Omental fat pad (tissue), 4 donors: Measurements from ENCODE around the gene IL9. TPM values are rescaled to one million over a fixed set of nuclear protein-coding genes. Genes with fewer than 3 reads are reported as not detected.
"Not testable (repeated sequence)": the region's sequence is repeated elsewhere in the genome, so short reads cannot be mapped to it uniquely, and the experiment has no call there.

ENCODE experiments used
- ATAC-seq: fragments of 150-250 bp; one replicate; pipeline ENCODE4 v1.9.1; 2016; ENCODE audit warnings: mild to moderate bottlenecking, moderate library complexity; ENCODE audit not compliant: low FRiP score
- DNase-seq: peaks from one replicate; pipeline ENCODE4 v3.0.0-alpha.2; 2019; ENCODE audit warnings: low spot score
- total RNA-seq, 4 donors: library from RNA; depleted of rRNA; stranded (reverse); fragments of >200 nt; gene quantifications; one replicate each; pipeline ENCODE4 v1.1.0, GENCODE V29; 2016
- TF ChIP-seq, protein P1 (sequence below), 3 donors: fragments of 450-650 bp; IDR thresholded peaks; one replicate each; pipeline ENCODE4 v1.5.1; 2016 to 2017; ENCODE audit warnings: antibody characterized with exemption in 3 of 3, mild to moderate bottlenecking in 3 of 3, moderate library complexity in 2 of 3

Gene IL9
- total RNA-seq, 4 donors from 2014 or later, result not detected

- DNase-seq, result no peak
- TF ChIP-seq, protein P1, sequence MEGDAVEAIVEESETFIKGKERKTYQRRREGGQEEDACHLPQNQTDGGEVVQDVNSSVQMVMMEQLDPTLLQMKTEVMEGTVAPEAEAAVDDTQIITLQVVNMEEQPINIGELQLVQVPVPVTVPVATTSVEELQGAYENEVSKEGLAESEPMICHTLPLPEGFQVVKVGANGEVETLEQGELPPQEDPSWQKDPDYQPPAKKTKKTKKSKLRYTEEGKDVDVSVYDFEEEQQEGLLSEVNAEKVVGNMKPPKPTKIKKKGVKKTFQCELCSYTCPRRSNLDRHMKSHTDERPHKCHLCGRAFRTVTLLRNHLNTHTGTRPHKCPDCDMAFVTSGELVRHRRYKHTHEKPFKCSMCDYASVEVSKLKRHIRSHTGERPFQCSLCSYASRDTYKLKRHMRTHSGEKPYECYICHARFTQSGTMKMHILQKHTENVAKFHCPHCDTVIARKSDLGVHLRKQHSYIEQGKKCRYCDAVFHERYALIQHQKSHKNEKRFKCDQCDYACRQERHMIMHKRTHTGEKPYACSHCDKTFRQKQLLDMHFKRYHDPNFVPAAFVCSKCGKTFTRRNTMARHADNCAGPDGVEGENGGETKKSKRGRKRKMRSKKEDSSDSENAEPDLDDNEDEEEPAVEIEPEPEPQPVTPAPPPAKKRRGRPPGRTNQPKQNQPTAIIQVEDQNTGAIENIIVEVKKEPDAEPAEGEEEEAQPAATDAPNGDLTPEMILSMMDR (IDR thresholded peaks at IDR 0.05), result no peak
- ATAC-seq, result no peak
These were observed 30.9 kb downstream of the IL9 start for GRCh38 chr5:135864503-135865435.

DNA sequence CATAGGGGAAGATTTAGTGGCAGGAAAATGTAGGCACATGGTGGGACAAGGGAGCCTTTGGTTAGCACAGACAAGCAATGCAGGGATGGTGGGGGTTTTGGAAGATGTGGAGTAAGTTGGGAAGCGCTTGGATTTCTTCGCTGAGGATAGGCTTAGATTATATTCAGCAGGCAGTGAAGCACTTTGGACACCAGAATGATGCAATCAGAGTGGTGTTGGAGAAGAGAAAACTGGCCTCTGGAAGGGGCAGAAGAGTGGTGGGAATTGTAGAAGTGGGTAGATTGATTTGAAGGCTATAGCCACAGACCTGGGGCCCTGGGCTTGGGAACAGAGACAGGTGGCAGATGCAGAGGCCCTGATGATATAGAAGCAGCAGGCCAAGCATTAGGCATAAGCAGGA, 32.9 kb downstream of the IL9 start:
- ATAC-seq (no peak), DNase-seq (no peak)
- TF ChIP-seq, protein P1 (IDR thresholded peaks at IDR 0.05), result no peak

DNA sequence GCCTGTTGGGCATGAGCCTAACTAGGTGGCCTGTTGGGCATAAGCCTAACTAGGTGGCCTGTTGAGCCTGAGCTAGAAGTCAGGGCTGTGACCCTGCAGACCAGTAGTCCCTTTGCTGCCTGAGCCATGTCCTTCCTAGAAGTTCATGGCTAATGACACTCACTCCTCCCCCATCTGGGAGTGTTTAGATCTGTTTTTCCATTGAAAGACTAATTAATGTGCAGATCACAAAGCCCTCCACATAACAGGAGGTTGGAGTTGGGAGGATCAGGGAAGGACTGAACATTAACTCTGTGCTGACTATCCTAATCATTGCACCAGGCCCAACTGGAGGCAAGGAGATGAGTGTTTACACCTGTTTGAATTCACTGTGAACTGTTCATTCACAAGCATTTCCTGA, 33.6 kb downstream of the IL9 start:
- DNase-seq (no peak), ATAC-seq (no peak)
- TF ChIP-seq, protein P1 (IDR thresholded peaks at IDR 0.05), result no peak

GRCh38 chr5:135861641-135862040, 34.0 kb downstream of the IL9 start:
- TF ChIP-seq, protein P1 (IDR thresholded peaks at IDR 0.05), result no peak
- no peak for ATAC-seq
- no peak for DNase-seq

DNA sequence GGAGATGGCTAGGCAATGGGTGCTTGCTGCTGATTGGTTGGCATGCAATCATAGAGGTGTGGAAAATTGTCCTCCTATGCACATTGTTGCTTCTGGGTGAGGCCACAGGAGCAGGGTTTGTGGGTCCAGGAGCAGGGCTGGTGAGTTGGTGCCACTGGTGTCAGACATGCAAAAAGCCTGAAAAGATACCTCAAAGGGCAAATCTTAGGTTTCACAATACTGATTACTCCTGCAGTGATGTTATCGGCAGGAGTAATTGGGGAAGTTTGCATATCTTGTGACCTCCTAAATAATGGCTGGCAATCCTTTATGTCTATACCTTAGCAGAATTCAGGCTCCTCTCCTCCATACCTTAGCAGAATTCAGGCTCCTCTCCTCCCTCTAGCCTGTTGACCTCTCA, 36.0 kb downstream of the IL9 start:
- TF ChIP-seq, protein P1 (IDR thresholded peaks at IDR 0.05), result no peak
- DNase-seq, result no peak

GRCh38 chr5:135859186-135859585, 36.5 kb downstream of the IL9 start:
- not testable (repeated sequence) for ATAC-seq, DNase-seq

More for the DNA sequence above, 36.0 kb downstream of the IL9 start:
- ATAC-seq, result no peak

GRCh38 chr5:135857630-135858311, 37.9 kb downstream of the IL9 start:
- TF ChIP-seq, protein P1 (IDR thresholded peaks at IDR 0.05), result no peak
- DNase-seq, result no peak
- ATAC-seq, result no peak
